Inflammatory macrophage (primary cell): Measurements from ENCODE around the gene IDI2.
A peak's percentile ranks its signal among the peaks of the same experiment; 100 is the strongest.
"Not testable (repeated sequence)": the region's sequence is repeated elsewhere in the genome, so short reads cannot be mapped to it uniquely, and the experiment has no call there.

ENCODE experiments used
- DNase-seq, 2 donors: peaks; one replicate each; pipeline ENCODE4 v3.0.0-alpha.2; 2020 to 2022

IDI2 gene

GRCh38 chr10:1045415-1045814 is 19.8 kb upstream of the IDI2 start:
- no peak for DNase-seq

GRCh38 chr10:1044964-1045363 is 19.3 kb upstream of the IDI2 start:
- no peak for DNase-seq

- no peak for DNase-seq
Observed at GRCh38 chr10:1044146-1044545, 18.5 kb upstream of the IDI2 start.

GRCh38 chr10:1043532-1043995 is 17.9 kb upstream of the IDI2 start:
- DNase-seq = peak; percentile 56 to 59

DNA sequence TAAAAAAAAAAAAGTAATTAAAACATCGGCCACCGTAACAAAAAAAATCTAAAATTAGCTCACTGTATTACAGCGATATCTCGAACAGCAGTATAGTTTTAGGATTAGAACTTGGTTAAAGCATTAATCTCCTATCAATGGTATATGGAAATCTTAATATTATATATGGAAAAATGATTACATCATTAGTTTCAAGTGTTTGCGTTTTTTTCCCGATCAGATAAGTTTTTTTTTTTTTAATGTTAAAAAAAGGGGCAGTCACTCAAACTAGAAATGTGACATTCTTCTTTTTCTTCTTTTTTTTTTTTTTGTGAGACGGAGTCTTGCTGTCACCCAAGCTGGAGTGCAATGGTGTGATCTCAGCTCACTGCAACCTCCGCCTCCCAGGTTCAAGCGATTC is 15.9 kb upstream of the IDI2 start:
- DNase-seq = no peak

- DNase-seq = no peak
Observed at GRCh38 chr10:1040133-1040532, 14.5 kb upstream of the IDI2 start.

GRCh38 chr10:1038769-1039168 is 13.1 kb upstream of the IDI2 start:
- DNase-seq = not testable (repeated sequence)

GRCh38 chr10:1037098-1037497 is 11.4 kb upstream of the IDI2 start:
- no peak for DNase-seq

- no peak for DNase-seq
Observed at GRCh38 chr10:1036341-1036791, 10.7 kb upstream of the IDI2 start.

DNA sequence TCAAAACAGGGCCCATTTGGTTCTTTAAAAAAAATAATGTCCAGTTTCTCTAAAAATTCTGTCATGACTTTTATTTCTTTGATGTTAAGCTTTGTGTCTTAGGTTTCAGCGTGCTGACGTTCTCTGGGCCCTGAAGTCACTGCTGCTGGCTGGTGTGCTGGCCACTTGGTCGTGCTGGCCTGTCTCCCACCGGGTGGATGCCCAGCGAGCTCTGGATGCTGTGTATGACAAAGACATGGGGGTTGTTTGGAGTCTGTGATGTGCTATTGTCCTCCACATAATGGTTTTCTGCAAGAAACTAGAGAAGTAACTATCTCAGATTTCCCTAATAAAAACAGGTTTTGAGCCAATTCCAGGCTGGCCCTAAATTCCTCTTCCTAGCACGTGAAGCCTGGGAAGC is 9.5 kb upstream of the IDI2 start:
- DNase-seq = no peak

DNA sequence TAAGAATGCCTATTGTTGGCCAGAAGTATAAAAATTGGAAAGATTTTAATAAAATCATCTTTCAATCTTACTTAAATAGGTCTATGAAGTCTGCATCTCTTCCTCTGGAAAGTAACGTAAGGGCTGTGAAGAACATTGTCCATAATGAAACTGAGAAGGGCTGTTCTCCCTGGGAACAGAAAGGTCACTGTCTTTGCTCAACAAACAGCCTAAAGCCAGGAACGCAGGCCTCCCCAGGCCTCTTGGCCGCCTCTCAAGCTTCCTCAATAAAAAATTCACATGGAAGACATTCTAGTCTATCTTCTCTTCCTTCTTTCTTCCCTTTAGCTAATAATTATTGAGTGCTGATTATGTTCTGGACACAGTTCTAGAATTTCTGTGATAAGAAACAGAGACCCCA is 9.1 kb upstream of the IDI2 start:
- no peak for DNase-seq

GRCh38 chr10:1033601-1034000 is 7.9 kb upstream of the IDI2 start:
- no peak for DNase-seq

GRCh38 chr10:1029838-1030237 is 4.2 kb upstream of the IDI2 start:
- DNase-seq = no peak

DNA sequence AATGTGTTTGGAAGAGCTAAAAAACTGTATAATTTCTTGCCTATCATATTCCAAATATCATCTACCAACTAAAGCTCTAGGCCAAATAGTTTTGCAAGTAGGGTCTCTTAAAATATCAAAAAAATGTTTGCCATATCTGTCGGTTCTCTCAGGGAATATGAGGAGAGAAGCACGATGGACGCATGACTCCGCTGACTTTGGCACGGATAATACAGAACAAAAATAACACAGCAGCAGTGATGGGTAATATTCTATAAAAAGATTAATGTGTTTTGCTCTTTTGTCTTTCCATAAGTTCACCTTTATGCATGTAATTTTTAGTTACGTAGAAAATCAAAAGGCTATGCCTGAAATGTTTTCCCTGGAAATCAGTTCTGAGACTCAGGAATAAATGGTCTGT is 919 bp upstream of the IDI2 start:
- no peak for DNase-seq

GRCh38 chr10:1024103-1024502 is 1.6 kb downstream of the IDI2 start:
- no peak for DNase-seq

DNA sequence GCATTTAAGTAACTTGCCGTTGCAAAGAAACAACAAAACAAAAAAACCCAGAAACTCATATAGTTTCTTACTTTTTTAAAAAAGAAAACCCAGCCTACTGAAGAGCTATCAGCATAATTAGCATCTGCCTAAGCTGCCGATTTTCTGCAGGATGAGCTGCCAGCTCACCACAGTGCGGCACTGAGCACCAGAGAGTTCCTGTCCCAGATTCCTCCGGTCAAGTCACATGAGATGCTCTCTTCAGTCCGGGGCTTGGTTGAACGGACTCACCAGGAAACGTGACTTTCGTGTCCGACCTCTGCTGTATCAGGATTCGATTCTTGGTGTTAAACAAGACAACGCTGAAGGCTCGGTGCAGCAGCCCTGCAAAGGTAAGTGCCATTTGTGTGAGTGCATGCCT is 3.2 kb downstream of the IDI2 start:
- no peak for DNase-seq

DNA sequence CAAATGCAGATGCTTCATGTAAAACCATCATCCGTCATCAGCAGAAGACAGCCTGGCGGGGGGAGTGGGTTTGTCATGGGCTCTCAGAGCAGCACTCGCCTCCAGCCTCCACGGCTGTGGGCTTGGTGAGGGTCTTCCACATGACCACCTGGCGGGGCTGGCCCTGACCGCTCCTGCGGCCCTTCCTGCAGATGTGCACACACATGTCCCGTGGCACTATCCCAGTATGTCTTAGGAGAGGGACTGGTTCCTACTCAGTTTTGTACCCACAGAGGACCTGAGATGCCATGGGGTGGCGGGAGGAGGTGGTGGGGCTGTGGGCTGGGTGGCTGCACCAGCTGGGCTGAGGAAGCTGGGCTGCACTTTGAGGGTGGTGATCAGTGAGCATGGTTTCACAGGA is 4.7 kb downstream of the IDI2 start:
- DNase-seq = no peak

DNA sequence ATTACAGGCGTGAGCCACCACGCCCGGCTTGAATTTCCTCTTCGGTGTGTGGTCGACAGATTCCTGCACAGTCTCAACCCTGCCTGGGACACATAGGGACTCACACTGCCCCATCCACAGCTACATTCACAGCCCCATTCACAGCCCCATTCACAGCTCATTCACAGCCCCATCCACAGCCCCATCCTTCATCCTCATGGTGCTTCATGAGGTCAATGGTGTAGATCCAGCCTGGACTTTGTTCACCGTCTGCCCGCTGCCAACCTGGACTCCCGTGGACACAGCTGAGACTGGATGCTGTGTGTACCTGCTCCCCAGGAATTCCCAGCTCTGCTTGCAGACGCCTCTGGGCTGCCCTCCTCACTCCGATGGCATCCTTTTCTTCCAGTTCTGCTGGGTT is 5.2 kb downstream of the IDI2 start:
- DNase-seq = no peak

DNA sequence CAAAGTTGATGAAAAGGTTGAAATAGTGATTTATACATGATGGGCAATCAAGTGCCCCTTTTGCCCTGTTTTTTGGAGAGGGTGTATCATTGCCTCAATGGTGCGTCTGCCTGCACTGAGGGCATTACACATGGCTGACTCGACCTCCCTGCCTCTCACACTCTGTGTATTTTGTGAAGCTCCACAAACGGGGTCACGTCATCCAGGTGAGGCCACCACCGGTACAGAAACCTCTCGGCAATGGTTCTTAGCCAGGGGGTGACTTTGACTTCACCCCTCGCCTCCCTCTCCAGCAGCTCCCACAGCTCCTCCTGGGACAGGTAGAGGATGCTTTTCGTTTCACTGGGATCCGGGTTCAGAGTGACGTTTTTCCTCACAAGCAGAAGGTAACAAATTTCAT is 6.3 kb downstream of the IDI2 start:
- no peak for DNase-seq

DNA sequence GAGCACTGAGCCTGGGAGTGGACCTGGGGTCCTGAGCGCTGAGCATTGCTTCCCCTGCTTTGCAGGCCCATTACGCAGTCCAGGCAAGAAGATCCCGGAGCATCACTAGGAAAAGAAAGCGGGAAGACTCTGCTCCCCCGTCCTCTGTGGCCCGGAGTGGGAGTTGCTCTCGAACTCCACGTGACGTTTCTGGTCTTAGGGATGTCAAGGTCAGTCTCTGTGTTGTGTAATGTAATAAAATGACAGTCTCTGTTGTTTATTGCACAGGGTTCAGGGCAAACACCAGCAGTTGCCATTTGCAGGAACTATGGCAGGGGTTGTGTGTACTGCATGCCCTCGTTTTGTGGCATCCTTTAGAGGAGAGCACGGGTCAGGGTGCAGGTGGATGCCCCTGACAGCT is 10.0 kb downstream of the IDI2 start:
- no peak for DNase-seq

DNA sequence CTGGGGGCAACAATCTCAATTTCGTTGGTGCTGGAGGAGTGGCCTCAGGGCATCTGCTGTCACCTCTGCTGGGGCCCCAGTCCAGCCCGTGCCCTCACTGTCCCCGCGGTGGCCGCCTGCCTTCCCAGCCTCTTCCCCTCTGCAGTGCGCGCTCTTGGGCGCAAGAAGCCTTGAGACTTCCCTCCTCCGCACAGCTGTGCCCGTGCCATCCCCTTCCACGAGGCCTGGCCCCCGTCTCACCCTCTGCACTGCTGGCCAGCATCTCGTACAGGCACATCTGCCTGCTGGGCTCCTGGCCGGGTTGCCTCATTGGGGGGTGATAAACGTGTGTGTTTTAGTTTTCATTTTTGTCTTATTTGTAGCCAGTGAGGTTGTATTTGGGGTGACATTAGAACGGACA is 14.0 kb downstream of the IDI2 start:
- no peak for DNase-seq

GRCh38 chr10:1010703-1011102 is 15.0 kb downstream of the IDI2 start:
- no peak for DNase-seq

- not testable (repeated sequence) for DNase-seq
Observed at GRCh38 chr10:1009947-1010346, 15.7 kb downstream of the IDI2 start.

- DNase-seq = no peak
Observed at GRCh38 chr10:1009071-1009494, 16.6 kb downstream of the IDI2 start.

DNA sequence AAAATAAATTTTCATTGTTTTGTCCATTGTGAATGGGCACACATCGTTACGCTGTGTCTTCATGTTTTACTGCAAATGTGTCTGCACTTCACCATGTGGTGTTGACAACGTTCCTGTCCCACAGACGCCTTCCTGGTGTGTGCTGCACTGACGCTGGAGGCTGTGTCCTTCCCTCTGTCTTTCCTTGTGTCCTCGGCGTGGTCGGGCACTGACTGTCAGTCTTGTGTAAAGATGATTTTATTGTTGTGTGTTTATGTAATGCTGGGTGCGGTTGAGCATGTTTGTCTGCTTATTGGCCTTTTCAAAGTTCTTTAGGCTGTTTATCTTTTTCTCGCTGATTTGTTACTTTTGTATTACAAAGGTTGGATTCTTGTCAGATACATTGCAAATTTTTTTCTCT is 18.1 kb downstream of the IDI2 start:
- no peak for DNase-seq

DNA sequence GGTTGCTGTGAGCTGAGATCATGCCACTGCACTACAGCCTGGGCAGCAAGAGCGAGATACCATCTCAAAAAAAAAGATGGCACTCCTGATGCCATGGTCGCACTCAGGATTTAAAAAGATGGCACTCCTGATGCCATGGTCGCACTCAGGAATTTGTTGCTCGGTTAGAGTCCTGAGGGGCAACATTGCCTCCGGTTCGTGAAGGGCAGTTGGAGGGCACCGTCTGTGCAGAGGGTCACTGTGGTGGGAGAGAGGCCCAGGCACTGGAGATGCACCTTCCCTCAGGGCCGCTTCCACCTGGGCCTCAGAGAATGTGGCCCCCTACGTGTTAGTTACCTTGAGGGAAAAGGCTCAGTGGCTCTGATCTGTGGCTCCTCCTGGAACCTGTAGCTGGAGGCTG is 19.1 kb downstream of the IDI2 start:
- no peak for DNase-seq
